Measurements from ENCODE around the gene SCGB2B2.

Gene SCGB2B2

GRCh38 chr19:34677386-34678084 lies 576 bp upstream of the SCGB2B2 start, which contains the start of gene ZNF302 (continued):
- no peak for TF ChIP-seq ZNF555 (tag by site-specific recombination; conservative IDR thresholded peaks at IDR 0.05)
- TF ChIP-seq ZNF843 (tag by site-specific recombination; IDR thresholded peaks at IDR 0.05), result no peak; the same call in 1 of the 2 replicates
- no peak for TF ChIP-seq ZNF624 (tag by site-specific recombination; IDR thresholded peaks at IDR 0.05)
- no peak for TF ChIP-seq ZNF292 (tag by site-specific recombination; IDR thresholded peaks at IDR 0.05; ENCODE audit: borderline replicate concordance, low read depth)
- no peak for TF ChIP-seq ZBTB49 (tag by site-specific recombination; IDR thresholded peaks at IDR 0.05; ENCODE audit: low read depth)
- TF ChIP-seq ZNF530 (tag by site-specific recombination; IDR thresholded peaks at IDR 0.05; ENCODE audit: low read depth), result no peak; the same call in 1 of the 2 replicates
- no peak for TF ChIP-seq ZNF221 (tag by site-specific recombination; IDR thresholded peaks at IDR 0.05; ENCODE audit: borderline replicate concordance)
- TF ChIP-seq ZNF596 (tag by site-specific recombination; IDR thresholded peaks at IDR 0.05), result peak; percentile 13; the same call in 1 of the 2 replicates
- peak; percentile 32; the same call in 1 of the 2 replicates for TF ChIP-seq HOXA7 (CRISPR knock-in tag; IDR thresholded peaks at IDR 0.05; ENCODE audit: borderline replicate concordance)
- TF ChIP-seq ZNF239 (tag by site-specific recombination; IDR thresholded peaks at IDR 0.05), result peak; percentile 71; the same call in 1 of the 2 replicates
- TF ChIP-seq, protein P1, sequence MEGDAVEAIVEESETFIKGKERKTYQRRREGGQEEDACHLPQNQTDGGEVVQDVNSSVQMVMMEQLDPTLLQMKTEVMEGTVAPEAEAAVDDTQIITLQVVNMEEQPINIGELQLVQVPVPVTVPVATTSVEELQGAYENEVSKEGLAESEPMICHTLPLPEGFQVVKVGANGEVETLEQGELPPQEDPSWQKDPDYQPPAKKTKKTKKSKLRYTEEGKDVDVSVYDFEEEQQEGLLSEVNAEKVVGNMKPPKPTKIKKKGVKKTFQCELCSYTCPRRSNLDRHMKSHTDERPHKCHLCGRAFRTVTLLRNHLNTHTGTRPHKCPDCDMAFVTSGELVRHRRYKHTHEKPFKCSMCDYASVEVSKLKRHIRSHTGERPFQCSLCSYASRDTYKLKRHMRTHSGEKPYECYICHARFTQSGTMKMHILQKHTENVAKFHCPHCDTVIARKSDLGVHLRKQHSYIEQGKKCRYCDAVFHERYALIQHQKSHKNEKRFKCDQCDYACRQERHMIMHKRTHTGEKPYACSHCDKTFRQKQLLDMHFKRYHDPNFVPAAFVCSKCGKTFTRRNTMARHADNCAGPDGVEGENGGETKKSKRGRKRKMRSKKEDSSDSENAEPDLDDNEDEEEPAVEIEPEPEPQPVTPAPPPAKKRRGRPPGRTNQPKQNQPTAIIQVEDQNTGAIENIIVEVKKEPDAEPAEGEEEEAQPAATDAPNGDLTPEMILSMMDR (tag by site-specific recombination; IDR thresholded peaks at IDR 0.05), result peak; percentile 65; the same call in 1 of the 2 replicates
- TF ChIP-seq, protein P2, sequence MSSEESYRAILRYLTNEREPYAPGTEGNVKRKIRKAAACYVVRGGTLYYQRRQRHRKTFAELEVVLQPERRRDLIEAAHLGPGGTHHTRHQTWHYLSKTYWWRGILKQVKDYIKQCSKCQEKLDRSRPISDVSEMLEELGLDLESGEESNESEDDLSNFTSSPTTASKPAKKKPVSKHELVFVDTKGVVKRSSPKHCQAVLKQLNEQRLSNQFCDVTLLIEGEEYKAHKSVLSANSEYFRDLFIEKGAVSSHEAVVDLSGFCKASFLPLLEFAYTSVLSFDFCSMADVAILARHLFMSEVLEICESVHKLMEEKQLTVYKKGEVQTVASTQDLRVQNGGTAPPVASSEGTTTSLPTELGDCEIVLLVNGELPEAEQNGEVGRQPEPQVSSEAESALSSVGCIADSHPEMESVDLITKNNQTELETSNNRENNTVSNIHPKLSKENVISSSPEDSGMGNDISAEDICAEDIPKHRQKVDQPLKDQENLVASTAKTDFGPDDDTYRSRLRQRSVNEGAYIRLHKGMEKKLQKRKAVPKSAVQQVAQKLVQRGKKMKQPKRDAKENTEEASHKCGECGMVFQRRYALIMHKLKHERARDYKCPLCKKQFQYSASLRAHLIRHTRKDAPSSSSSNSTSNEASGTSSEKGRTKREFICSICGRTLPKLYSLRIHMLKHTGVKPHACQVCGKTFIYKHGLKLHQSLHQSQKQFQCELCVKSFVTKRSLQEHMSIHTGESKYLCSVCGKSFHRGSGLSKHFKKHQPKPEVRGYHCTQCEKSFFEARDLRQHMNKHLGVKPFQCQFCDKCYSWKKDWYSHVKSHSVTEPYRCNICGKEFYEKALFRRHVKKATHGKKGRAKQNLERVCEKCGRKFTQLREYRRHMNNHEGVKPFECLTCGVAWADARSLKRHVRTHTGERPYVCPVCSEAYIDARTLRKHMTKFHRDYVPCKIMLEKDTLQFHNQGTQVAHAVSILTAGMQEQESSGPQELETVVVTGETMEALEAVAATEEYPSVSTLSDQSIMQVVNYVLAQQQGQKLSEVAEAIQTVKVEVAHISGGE (tag by site-specific recombination; conservative IDR thresholded peaks at IDR 0.05; ENCODE audit: low read depth), result no peak
- peak; percentile 36; the same call in 1 of the 2 replicates for TF ChIP-seq ZNF146 (tag by site-specific recombination; IDR thresholded peaks at IDR 0.05)
- TF ChIP-seq, protein P3, sequence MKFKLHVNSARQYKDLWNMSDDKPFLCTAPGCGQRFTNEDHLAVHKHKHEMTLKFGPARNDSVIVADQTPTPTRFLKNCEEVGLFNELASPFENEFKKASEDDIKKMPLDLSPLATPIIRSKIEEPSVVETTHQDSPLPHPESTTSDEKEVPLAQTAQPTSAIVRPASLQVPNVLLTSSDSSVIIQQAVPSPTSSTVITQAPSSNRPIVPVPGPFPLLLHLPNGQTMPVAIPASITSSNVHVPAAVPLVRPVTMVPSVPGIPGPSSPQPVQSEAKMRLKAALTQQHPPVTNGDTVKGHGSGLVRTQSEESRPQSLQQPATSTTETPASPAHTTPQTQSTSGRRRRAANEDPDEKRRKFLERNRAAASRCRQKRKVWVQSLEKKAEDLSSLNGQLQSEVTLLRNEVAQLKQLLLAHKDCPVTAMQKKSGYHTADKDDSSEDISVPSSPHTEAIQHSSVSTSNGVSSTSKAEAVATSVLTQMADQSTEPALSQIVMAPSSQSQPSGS (tag by site-specific recombination; IDR thresholded peaks at IDR 0.05; ENCODE audit: low read depth), result no peak; the same call in 1 of the 2 replicates
- TF ChIP-seq, protein P4, sequence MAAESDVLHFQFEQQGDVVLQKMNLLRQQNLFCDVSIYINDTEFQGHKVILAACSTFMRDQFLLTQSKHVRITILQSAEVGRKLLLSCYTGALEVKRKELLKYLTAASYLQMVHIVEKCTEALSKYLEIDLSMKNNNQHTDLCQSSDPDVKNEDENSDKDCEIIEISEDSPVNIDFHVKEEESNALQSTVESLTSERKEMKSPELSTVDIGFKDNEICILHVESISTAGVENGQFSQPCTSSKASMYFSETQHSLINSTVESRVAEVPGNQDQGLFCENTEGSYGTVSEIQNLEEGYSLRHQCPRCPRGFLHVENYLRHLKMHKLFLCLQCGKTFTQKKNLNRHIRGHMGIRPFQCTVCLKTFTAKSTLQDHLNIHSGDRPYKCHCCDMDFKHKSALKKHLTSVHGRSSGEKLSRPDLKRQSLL (tag by site-specific recombination; IDR thresholded peaks at IDR 0.05), result peak; percentile 9

Data from HEK293 (cell line).